Fibroblast of the conjunctiva (primary cell): Measurements from ENCODE around the gene ADAM33.

Source experiments
- DNase-seq: peaks from one replicate; pipeline ENCODE4 v3.0.0-alpha.2; 2010; ENCODE audit warnings: low read depth

Gene ADAM33

GRCh38 chr20:3648951-3649350 lies 32.9 kb downstream of the ADAM33 start:
- no peak for DNase-seq

GRCh38 chr20:3647473-3647872 lies 34.3 kb downstream of the ADAM33 start:
- no peak for DNase-seq

- no peak for DNase-seq
Measured at GRCh38 chr20:3646651-3647050, 35.2 kb downstream of the ADAM33 start.

GRCh38 chr20:3646067-3646440 lies 35.8 kb downstream of the ADAM33 start:
- no peak for DNase-seq

GRCh38 chr20:3645309-3646066 lies 36.3 kb downstream of the ADAM33 start:
- DNase-seq: no peak

- no peak for DNase-seq
Measured at GRCh38 chr20:3640259-3640658, 41.6 kb downstream of the ADAM33 start.

- no peak for DNase-seq
Measured at GRCh38 chr20:3635346-3635745, 46.5 kb downstream of the ADAM33 start.

GRCh38 chr20:3633913-3634478 lies 47.8 kb downstream of the ADAM33 start:
- no peak for DNase-seq

- no peak for DNase-seq
Measured at GRCh38 chr20:3632311-3633004, 49.4 kb downstream of the ADAM33 start.

- no peak for DNase-seq
Measured at GRCh38 chr20:3631534-3631933, 50.3 kb downstream of the ADAM33 start.

GRCh38 chr20:3630429-3630828 lies 51.4 kb downstream of the ADAM33 start:
- no peak for DNase-seq

GRCh38 chr20:3629893-3630292 lies 51.9 kb downstream of the ADAM33 start:
- DNase-seq: no peak

- DNase-seq: no peak
Measured at GRCh38 chr20:3628502-3629314, 53.1 kb downstream of the ADAM33 start.

GRCh38 chr20:3627476-3627875 lies 54.3 kb downstream of the ADAM33 start:
- no peak for DNase-seq

GRCh38 chr20:3622406-3622805 lies 59.4 kb downstream of the ADAM33 start:
- no peak for DNase-seq

- DNase-seq: no peak
Measured at GRCh38 chr20:3621111-3621510, 60.7 kb downstream of the ADAM33 start.
